Rectal smooth muscle tissue (tissue), 1 donor: ENCODE data around the gene TBC1D4.

Experiments used
- H3K27ac ChIP-seq: one replicate; pipeline ENCODE4 v1.7.0; 2013; ENCODE audit warnings: low read depth, low read length, inconsistent platforms
- H3K27me3 ChIP-seq: one replicate; pipeline ENCODE4 v1.7.0; 2013; ENCODE audit warnings: low read length; ENCODE audit not compliant: control insufficient read depth, insufficient read depth
- H3K36me3 ChIP-seq: one replicate; pipeline ENCODE4 v1.7.0; 2013; ENCODE audit warnings: low read length; ENCODE audit not compliant: control insufficient read depth, insufficient read depth
- H3K4me1 ChIP-seq: one replicate; pipeline ENCODE4 v1.7.0; 2013; ENCODE audit warnings: low read length; ENCODE audit not compliant: control insufficient read depth, insufficient read depth
- H3K4me3 ChIP-seq: one replicate; pipeline ENCODE4 v1.7.0; 2013; ENCODE audit warnings: low read length
- H3K9ac ChIP-seq: one replicate; pipeline ENCODE4 v1.7.0; 2013; ENCODE audit warnings: low read length

TBC1D4 gene

DNA sequence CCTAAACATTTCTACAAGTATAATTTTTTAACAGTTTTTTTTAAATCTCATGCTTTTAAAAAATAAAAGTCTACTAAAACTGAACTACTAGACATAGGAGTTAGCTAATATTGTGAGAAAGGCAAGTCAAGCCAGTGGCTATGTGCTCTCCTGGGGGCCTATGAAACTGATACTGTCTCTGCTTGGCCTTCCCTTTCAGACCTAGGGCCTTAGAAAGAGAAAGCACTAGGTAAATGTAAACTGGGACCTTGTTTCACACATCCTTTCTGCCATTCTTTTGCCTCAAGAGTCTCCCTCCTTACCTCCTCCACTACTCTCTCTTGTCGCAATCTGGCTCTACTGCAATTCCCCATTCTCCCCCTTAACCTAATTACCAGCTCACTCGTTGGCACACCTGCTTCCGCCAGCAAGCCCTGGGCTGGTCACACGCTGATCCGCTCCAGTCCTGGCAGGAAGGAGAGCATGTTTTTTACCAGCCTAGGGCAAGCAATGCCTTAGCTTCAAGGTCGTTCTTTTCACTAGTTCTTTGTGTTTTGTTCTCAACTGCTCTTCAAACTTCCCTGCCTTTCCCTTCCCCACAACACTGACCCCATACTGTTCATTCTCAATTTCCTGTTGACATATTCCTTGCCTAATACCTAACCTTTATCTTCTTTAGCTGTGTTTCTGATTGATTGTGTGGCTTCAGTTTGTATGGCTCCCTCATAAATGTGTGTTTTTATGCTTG is 23.1 kb downstream of the TBC1D4 start:
- H3K4me3 ChIP-seq, result no peak overlapping the region
- H3K36me3 ChIP-seq, result no peaks in the 10 kb centered on the region
- no peak overlapping the region for H3K27ac ChIP-seq
- H3K9ac ChIP-seq, result no peak overlapping the region
- no peaks in the 10 kb centered on the region for H3K4me1 ChIP-seq
- no peaks in the 10 kb centered on the region for H3K27me3 ChIP-seq

DNA sequence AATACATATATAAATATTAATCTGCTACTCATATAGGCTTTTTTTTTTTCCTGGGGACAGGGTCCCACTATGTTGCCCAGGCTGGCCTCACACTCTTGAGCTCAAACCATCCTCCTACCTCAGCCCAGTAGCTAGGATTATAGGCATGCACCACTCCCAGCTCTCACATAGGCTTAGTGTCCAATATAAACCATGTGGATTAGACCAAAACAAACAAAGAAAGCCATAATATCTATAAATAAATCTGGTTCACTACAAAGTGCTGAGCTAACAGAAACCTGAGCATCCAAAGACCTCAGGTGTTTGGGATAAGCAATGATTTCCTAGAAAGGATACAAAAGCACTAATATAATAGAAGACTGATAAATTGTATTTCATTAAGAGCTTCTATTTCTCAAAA is 26.0 kb downstream of the TBC1D4 start:
- Histone ChIP-seq H3K27ac (no peak overlapping the region), H3K36me3 (no peaks in the 10 kb centered on the region), H3K4me1 (no peaks in the 10 kb centered on the region), H3K9ac (no peak overlapping the region), H3K4me3 (no peak overlapping the region), H3K27me3 (no peaks in the 10 kb centered on the region)

DNA sequence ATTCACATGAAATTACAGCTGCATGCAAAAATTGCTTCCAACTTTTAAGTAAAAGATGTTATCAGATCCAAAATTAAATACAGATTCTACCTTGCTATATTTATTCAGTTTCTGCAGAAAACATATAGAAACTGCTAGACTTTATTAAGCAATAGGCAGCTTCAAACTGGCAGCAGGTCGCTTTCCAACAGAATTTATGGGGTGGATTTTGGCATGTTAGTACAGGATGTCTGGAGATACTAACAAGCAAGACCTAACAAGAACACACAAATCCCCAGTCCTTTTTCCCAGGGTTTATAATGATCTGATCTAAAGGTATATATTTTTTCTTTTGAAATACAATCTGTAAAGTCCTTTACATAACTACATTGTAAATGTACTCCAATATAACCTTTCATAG is 27.5 kb downstream of the TBC1D4 start:
- Histone ChIP-seq H3K9ac (no peak overlapping the region), H3K27ac (no peak overlapping the region), H3K4me1 (no peaks in the 10 kb centered on the region)

DNA sequence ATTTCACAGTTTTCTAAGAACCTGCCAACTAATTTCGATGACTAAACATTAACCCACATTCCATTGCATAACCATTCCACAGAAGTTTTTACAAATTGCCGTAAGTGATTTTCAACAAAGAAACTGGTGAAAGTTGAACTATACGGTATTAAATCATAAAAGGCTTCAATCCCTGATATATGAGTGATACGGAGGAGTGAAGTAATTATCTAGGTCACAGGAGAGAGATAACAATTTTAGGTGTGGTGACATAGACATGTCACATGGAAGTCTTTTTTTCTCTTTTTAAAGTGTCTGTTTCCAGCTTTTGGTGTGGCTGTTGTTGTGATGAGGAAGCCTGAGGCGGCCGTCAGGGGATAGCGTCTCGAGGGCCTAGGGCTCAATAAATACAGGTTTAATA is 29.4 kb downstream of the TBC1D4 start:
- Histone ChIP-seq H3K27ac (no peak overlapping the region), H3K4me3 (no peak overlapping the region), H3K36me3 (no peaks in the 10 kb centered on the region), H3K9ac (no peak overlapping the region), H3K27me3 (no peaks in the 10 kb centered on the region), H3K4me1 (no peaks in the 10 kb centered on the region)

More for the DNA sequence above, 27.5 kb downstream of the TBC1D4 start:
- Histone ChIP-seq H3K27me3 (no peaks in the 10 kb centered on the region), H3K4me3 (no peak overlapping the region), H3K36me3 (no peaks in the 10 kb centered on the region)

DNA sequence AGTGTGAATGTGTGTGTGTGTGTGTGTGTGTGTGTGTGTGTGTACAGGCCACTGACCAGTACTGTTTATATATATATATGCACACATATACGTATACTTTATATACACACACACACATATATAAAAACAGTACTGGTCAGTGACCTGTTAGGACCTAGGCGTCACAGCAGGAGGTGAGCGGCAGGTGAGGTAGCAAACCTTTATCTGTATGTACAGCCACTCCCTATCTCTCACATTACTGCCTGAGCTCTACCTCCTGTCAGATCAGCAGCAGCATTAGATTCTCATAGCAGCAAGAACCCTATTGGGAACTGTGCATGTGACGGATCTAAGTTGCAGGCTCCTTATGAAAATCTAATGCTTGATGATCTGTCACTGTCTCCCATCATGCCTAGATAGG is 34.5 kb downstream of the TBC1D4 start:
- no peak overlapping the region for H3K9ac ChIP-seq
- no peak overlapping the region for H3K27ac ChIP-seq
- H3K4me1 ChIP-seq, result no peaks in the 10 kb centered on the region

DNA sequence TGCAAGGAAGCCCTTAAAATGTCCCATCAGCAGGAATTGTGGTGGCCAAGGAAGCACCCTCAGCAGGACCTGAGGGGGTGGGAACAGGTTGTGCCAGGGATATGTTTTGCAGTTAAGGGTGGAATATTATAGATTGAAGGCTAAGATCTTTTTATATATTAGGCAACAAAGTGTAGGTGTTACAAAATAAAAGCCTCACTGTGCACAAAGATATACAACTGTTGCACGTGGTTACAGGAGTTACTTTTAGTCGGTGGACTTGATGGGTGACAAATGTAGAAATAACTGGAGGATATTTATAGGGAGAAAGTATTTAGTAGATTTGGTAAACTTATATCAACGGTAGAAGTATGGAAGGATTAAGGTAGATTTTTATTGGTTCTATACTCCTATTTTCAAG is 35.1 kb downstream of the TBC1D4 start:
- Histone ChIP-seq H3K4me1 (no peaks in the 10 kb centered on the region), H3K27ac (no peak overlapping the region), H3K4me3 (no peak overlapping the region), H3K27me3 (no peaks in the 10 kb centered on the region), H3K36me3 (no peaks in the 10 kb centered on the region), H3K9ac (no peak overlapping the region)

More for the DNA sequence above, 34.5 kb downstream of the TBC1D4 start:
- Histone ChIP-seq H3K36me3 (no peaks in the 10 kb centered on the region), H3K4me3 (no peak overlapping the region), H3K27me3 (no peaks in the 10 kb centered on the region)

DNA sequence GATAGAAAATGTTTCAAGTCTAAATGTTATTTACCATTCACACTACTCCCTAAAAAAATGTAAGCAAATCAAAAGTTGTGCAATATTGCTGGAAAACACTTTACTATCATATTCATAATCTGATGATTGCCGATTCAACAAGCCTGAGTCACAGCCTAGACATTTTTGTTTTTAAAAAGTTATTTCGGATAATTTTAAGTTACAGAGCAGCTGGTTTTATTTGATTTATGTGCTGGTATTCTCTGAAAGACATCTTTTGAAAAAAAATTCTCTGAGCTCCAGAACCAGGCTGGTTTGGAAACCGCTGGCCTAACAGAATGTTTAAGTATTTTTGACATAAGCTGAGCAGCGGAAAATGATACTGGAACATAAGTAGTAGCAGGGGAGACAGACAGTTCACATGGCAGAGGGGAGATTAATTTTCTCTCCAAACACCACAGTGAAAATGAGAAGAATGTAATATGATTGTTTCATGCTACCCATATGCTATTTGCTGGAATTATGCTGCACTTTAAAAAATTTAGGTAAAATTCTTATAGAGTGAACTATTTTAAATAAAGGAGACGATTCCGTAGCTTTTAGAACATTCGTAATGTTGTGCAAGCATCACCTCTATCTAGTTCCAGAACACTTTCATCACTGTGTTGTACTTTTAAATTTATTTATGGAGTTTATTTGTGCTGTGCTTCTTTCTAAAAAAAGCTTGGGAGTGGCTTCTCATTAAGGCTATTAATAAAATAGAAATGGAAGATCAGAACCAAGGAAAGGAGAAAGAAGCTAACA is 36.1 kb downstream of the TBC1D4 start:
- no peaks in the 10 kb centered on the region for H3K27me3 ChIP-seq
- no peaks in the 10 kb centered on the region for H3K4me1 ChIP-seq
- H3K9ac ChIP-seq, result no peak overlapping the region
- no peak overlapping the region for H3K27ac ChIP-seq
- H3K4me3 ChIP-seq, result no peak overlapping the region
- no peaks in the 10 kb centered on the region for H3K36me3 ChIP-seq

DNA sequence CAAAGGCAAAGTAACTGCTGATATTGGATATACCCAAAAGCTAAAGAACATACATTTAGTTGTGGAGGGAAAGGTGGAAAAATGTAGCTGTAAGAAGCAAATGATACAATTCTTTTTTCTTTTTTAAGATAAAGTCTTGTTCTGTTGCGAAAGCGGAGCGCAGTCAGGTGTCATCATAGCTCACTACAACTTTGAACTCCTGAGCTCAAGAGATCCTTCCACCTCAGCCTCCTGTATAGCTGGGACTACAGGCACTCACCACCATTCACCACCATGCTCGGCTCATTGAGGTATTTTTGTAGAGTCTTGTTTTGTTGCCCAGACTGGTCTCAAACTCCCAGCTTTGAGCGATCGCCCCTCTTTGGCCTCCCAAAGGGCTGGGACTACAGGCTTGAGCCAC is 38.0 kb downstream of the TBC1D4 start:
- H3K9ac ChIP-seq, result no peak overlapping the region
- H3K27ac ChIP-seq, result no peak overlapping the region
- H3K27me3 ChIP-seq, result no peaks in the 10 kb centered on the region
- H3K36me3 ChIP-seq, result no peaks in the 10 kb centered on the region
- no peaks in the 10 kb centered on the region for H3K4me1 ChIP-seq
- no peak overlapping the region for H3K4me3 ChIP-seq

DNA sequence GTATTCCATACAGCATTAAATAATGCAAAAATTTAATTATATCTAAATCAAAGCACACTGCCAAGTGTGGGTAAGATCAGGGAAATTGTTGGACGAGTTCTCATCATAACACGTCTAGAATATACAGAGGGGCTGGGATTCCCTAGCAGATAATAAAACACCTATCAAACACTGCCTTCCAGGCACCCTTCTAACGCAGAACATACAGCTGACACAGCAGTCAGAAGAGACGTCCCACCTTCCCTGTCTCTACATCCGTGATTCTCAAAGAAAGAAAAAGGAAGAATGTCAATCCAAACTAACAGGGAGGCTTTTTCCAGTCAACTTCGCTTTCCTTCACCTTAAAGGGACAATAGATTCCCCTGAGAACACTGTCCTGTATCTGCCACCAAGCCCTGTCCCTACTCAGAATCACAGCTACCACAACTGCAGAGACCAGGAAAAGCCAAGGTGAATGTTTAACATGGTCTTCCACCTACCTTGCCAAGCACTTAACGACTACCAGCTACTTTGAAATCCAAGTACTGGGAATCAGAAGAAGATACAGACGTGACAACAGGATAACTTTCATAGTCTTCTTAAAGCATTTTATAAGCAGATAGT is 38.5 kb downstream of the TBC1D4 start:
- Histone ChIP-seq H3K27ac (no peak overlapping the region), H3K9ac (no peak overlapping the region), H3K4me1 (no peaks in the 10 kb centered on the region), H3K4me3 (no peak overlapping the region), H3K27me3 (no peaks in the 10 kb centered on the region), H3K36me3 (no peaks in the 10 kb centered on the region)

DNA sequence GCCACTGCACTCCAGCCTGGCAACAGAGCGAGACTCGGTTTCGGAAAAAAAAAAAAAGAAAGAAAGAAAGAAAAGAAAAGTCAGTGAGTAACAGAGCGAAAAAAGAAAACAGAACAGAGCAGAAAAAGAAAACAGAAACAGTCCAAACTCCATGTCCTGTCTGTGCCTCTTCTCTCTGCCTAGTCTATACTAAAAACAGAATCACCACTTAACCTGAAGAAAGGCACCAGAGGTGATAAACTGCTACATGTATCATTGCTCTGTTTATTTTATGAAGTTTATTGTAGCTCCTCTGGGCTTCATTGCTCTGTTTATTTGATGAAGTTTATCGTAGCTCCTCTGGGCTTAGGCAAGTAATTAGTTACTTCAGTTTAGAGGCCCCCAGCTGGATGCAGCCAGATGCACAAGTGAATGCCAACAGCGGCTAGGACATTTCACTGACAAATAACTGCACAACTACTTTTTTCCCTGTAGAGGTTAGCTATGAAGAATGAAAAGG is 39.2 kb downstream of the TBC1D4 start:
- Histone ChIP-seq H3K4me1 (no peaks in the 10 kb centered on the region), H3K27me3 (no peaks in the 10 kb centered on the region), H3K9ac (no peak overlapping the region), H3K4me3 (no peak overlapping the region), H3K36me3 (no peaks in the 10 kb centered on the region), H3K27ac (no peak overlapping the region)

DNA sequence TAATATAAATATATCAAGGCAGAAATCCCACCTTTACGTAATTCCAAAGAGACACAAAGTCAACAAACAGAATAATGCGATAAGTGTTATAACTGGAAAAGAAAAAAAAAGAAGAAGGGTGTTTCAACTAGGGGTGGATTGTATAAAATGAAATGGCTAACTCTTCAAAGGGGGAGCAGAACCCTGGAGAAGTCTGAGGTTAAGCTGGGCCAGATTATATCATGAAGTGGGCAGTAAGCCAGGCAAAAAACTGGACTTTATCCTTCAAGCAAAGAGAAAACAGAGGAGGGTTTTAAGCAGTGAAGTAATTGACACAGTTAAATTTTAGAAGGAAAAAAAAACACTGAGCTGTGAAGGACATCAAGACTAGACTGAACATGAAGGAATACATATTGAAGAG is 41.9 kb downstream of the TBC1D4 start:
- Histone ChIP-seq H3K9ac (no peak overlapping the region), H3K4me1 (no peaks in the 10 kb centered on the region), H3K27me3 (no peaks in the 10 kb centered on the region), H3K4me3 (no peak overlapping the region), H3K36me3 (no peaks in the 10 kb centered on the region), H3K27ac (no peak overlapping the region)

DNA sequence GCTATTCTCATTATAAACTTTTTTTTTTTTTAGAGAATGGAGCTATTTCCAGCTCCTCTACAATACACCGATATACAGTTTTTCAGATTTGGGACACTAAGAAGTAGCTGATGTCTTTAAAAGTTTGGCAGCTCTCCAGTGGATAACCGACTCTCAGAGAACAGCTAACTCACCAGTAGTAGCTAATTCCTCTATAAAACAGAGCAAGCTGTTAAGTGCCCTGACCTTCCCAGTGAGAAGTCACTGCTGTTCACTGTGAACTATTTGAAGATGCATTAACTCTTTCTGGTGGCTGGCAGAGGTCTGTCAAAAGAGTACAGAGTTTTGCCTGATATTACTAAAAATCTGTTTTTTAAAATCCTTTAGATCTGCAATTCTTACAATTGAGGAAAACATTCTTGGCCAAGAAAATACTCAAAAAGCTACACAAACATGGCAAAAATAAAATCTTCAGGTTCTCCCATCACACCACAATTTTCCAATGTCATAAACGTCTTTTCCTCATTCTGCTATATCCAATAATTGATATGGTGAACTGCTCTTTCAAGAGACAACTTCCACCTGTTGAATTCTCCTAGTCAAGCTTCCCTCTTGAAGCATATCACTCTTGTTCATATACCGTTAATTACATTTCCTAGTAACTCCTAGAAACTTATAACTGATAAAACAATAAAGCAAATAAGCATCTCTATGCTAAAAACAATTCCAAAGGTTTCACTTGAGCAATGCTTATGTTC is 44.2 kb downstream of the TBC1D4 start:
- Histone ChIP-seq H3K4me3 (no peak overlapping the region), H3K27me3 (no peaks in the 10 kb centered on the region), H3K9ac (no peak overlapping the region), H3K27ac (no peak overlapping the region), H3K36me3 (no peaks in the 10 kb centered on the region), H3K4me1 (no peaks in the 10 kb centered on the region)
